Measurements from ENCODE around the gene RSRP1. TPM values are rescaled to one million over a fixed set of nuclear protein-coding genes. Genes with fewer than 3 reads are reported as not detected.

Gene RSRP1
- total and polyA plus RNA-seq, 2 donors (not counting 3 experiments of a cell fraction or from before 2014, with no cell fraction given): 50.5 to 99.4 TPM

- intact Hi-C loops (cut with micrococcal nuclease): loop anchor here (5.0 kb wide), 3 partner anchors 92 to 277 kb away; partner anchors contain the start of gene TMEM50A
- Histone ChIP-seq H3K9me3 (replicated peaks; ENCODE audit: control insufficient read depth, insufficient read depth, low read length) (no peaks in the 10 kb centered on the region), H4K20me1 (replicated peaks; ENCODE audit: control insufficient read depth, extremely low read depth, insufficient read depth, low read length) (peaks cover 15% of the 10 kb centered on the region)
Observed at GRCh38 chr1:25245393-25245792, 1.9 kb downstream of the RSRP1 start.

GRCh38 chr1:25243907-25244306 is 3.3 kb downstream of the RSRP1 start:
- DNase-seq (ENCODE audit: low read depth, low spot score) (no peak), FAIRE-seq (no peak)
- BruUV-seq (replicated peaks): no TSS peak
- Histone ChIP-seq H3K36me3 (ENCODE audit: control insufficient read depth in 2 of 2, extremely low read depth in 1 of 2, insufficient read depth in 2 of 2, low read length in 2 of 2) (peaks cover 7 to 28% of the 10 kb centered on the region in 2 experiments), H3K9me3 (replicated peaks; ENCODE audit: control insufficient read depth, insufficient read depth, low read length) (no peaks in the 10 kb centered on the region), H4K20me1 (replicated peaks; ENCODE audit: control insufficient read depth, extremely low read depth, insufficient read depth, low read length) (peaks cover 15% of the 10 kb centered on the region), H3K9ac (replicated peaks; ENCODE audit: extremely low read depth, insufficient read depth, low read length) (no peak overlapping the region), H3K27ac (ENCODE audit: insufficient read depth, low read depth, low read length) (no peak overlapping the region), H3K4me3 (replicated peaks in 1 of 3; ENCODE audit: insufficient read depth in 1 of 3, low read depth in 1 of 3, low read length in 3 of 3) (no peak overlapping the region), H3K4me2 (ENCODE audit: insufficient read depth, low read length) (no peak overlapping the region), H3K9me1 (replicated peaks; ENCODE audit: control insufficient read depth, extremely low read depth, insufficient read depth, low read length) (no peaks in the 10 kb centered on the region), H3K4me1 (ENCODE audit: control insufficient read depth, extremely low read depth, insufficient read depth, low read length) (peaks cover 34% of the 10 kb centered on the region), H3K79me2 (ENCODE audit: control insufficient read depth, insufficient read depth, low read length) (peaks cover 38% of the 10 kb centered on the region), H3K27me3 (ENCODE audit: control insufficient read depth in 2 of 2, insufficient read depth in 2 of 2, low read length in 2 of 2) (no peaks in the 10 kb centered on the region), H2AFZ (ENCODE audit: low read depth, low read length) (no peak overlapping the region)
- ChIA-PET POLR2A (no interaction called here), CTCF (no interaction called here)
- dilution Hi-C loops (cut with MboI; ENCODE audit: extremely low pct_ligation_motif_present, low sequenced_read_pairs): no loop called here
- TF ChIP-seq POLR2AphosphoS5 (IDR thresholded peaks at IDR 0.05; ENCODE audit: insufficient read depth, low read depth, low read length) (no peak), MYC (IDR thresholded peaks at IDR 0.05; ENCODE audit: low read depth, low read length) (no peak), EZH2 (IDR thresholded peaks at IDR 0.05; ENCODE audit: borderline replicate concordance, low read depth, low read length, severe bottlenecking) (no peak), GATA2 (IDR thresholded peaks at IDR 0.05; ENCODE audit: insufficient read depth, insufficient read length, low read depth, low read length) (no peak), POLR2A (IDR thresholded peaks at IDR 0.05; ENCODE audit: low read depth, low read length) (no peak), JUN (IDR thresholded peaks at IDR 0.05; ENCODE audit: borderline replicate concordance, insufficient read depth, insufficient read length, low read depth) (no peak), FOS (IDR thresholded peaks at IDR 0.05; ENCODE audit: borderline replicate concordance, insufficient read depth, low read length) (no peak)
- TF ChIP-seq, protein P1, sequence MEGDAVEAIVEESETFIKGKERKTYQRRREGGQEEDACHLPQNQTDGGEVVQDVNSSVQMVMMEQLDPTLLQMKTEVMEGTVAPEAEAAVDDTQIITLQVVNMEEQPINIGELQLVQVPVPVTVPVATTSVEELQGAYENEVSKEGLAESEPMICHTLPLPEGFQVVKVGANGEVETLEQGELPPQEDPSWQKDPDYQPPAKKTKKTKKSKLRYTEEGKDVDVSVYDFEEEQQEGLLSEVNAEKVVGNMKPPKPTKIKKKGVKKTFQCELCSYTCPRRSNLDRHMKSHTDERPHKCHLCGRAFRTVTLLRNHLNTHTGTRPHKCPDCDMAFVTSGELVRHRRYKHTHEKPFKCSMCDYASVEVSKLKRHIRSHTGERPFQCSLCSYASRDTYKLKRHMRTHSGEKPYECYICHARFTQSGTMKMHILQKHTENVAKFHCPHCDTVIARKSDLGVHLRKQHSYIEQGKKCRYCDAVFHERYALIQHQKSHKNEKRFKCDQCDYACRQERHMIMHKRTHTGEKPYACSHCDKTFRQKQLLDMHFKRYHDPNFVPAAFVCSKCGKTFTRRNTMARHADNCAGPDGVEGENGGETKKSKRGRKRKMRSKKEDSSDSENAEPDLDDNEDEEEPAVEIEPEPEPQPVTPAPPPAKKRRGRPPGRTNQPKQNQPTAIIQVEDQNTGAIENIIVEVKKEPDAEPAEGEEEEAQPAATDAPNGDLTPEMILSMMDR (IDR thresholded peaks at IDR 0.05; ENCODE audit: extremely low read depth in 1 of 2, insufficient read depth in 1 of 2, low read depth in 1 of 2, low read length in 2 of 2): no peak
- TF ChIP-seq, protein P2, sequence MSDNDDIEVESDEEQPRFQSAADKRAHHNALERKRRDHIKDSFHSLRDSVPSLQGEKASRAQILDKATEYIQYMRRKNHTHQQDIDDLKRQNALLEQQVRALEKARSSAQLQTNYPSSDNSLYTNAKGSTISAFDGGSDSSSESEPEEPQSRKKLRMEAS (IDR thresholded peaks at IDR 0.05; ENCODE audit: insufficient read depth, insufficient read length): no peak
- intact Hi-C loops (cut with micrococcal nuclease): no loop called here

More at GRCh38 chr1:25245393-25245792, 1.9 kb downstream of the RSRP1 start:
- no peak for TF ChIP-seq EZH2 (IDR thresholded peaks at IDR 0.05; ENCODE audit: borderline replicate concordance, low read depth, low read length, severe bottlenecking)
- no peak for TF ChIP-seq POLR2A (IDR thresholded peaks at IDR 0.05; ENCODE audit: low read depth, low read length)
- TF ChIP-seq MYC (IDR thresholded peaks at IDR 0.05; ENCODE audit: low read depth, low read length): no peak
- TF ChIP-seq, protein P1 (IDR thresholded peaks at IDR 0.05; ENCODE audit: extremely low read depth in 1 of 2, insufficient read depth in 1 of 2, low read depth in 1 of 2, low read length in 2 of 2): no peak
- TF ChIP-seq GATA2 (IDR thresholded peaks at IDR 0.05; ENCODE audit: insufficient read depth, insufficient read length, low read depth, low read length): no peak
- no peak for TF ChIP-seq POLR2AphosphoS5 (IDR thresholded peaks at IDR 0.05; ENCODE audit: insufficient read depth, low read depth, low read length)
- H2AFZ ChIP-seq (ENCODE audit: low read depth, low read length): no peak overlapping the region
- no peak overlapping the region for H3K27ac ChIP-seq (ENCODE audit: insufficient read depth, low read depth, low read length)
- ChIA-PET POLR2A (interaction anchor here (1.0 kb wide), 1 partner anchor 13 kb away, joined by 5 read pairs; the partner anchor contains the start of gene SYF2), CTCF (no interaction called here)
- no TSS peak for BruUV-seq (replicated peaks)
- no peaks in the 10 kb centered on the region for H3K9me1 ChIP-seq (replicated peaks; ENCODE audit: control insufficient read depth, extremely low read depth, insufficient read depth, low read length)
- H3K4me2 ChIP-seq (ENCODE audit: insufficient read depth, low read length): peak overlapping the region; percentile 86
- peak overlapping the region; percentile 7 to 97 (median 68) for H3K4me3 ChIP-seq (replicated peaks in 1 of 3; ENCODE audit: insufficient read depth in 1 of 3, low read depth in 1 of 3, low read length in 3 of 3)
- dilution Hi-C loops (cut with MboI; ENCODE audit: extremely low pct_ligation_motif_present, low sequenced_read_pairs): no loop called here
- no peaks in the 10 kb centered on the region for H3K27me3 ChIP-seq (ENCODE audit: control insufficient read depth in 2 of 2, insufficient read depth in 2 of 2, low read length in 2 of 2)
- FAIRE-seq (no peak), DNase-seq (ENCODE audit: low read depth, low spot score) (no peak)
- H3K36me3 ChIP-seq (ENCODE audit: control insufficient read depth in 2 of 2, extremely low read depth in 1 of 2, insufficient read depth in 2 of 2, low read length in 2 of 2): peaks cover 7 to 27% of the 10 kb centered on the region in 2 experiments
- peak overlapping the region; percentile 98 for H3K9ac ChIP-seq (replicated peaks; ENCODE audit: extremely low read depth, insufficient read depth, low read length)
- peaks cover 26% of the 10 kb centered on the region for H3K4me1 ChIP-seq (ENCODE audit: control insufficient read depth, extremely low read depth, insufficient read depth, low read length)
- H3K79me2 ChIP-seq (ENCODE audit: control insufficient read depth, insufficient read depth, low read length): peaks cover 38% of the 10 kb centered on the region

All from endothelial cell of umbilical vein (primary cell).